GM23338 (cell line): Measurements from ENCODE around the gene NDUFB2. TPM values are rescaled to one million over a fixed set of nuclear protein-coding genes. Genes with fewer than 3 reads are reported as not detected.
"Not testable (repeated sequence)": the region's sequence is repeated elsewhere in the genome, so short reads cannot be mapped to it uniquely, and the experiment has no call there.

Experiments used
- ATAC-seq: fragments of 200-7000 bp; cut with Tn5 transposase; 3 replicates; pipeline ENCODE4 v1.9.1; 2020
- DNase-seq: peaks from one replicate; pipeline ENCODE4 v3.0.0-alpha.2; 2015; ENCODE audit warnings: low spot score
- H2AFZ ChIP-seq: fragments of 200-600 bp; sonication (generic); 2 replicates; pipeline ENCODE4 v1.8.0; 2016; ENCODE audit warnings: antibody characterized with exemption, mild to moderate bottlenecking, moderate library complexity
- H3F3A ChIP-seq: fragments of 200-600 bp; sonication (generic); replicated peaks from 2 replicates; pipeline ENCODE4 v1.8.0; 2017; ENCODE audit warnings: antibody characterized with exemption, mixed run types, low read depth
- H3K27ac ChIP-seq: fragments of 200-600 bp; sonication (generic); 2 replicates; pipeline ENCODE4 v1.6.1; 2016; ENCODE audit warnings: low read depth
- H3K27me3 ChIP-seq: fragments of 200-600 bp; sonication (generic); 2 replicates; pipeline ENCODE4 v1.8.0; 2016; ENCODE audit warnings: mild to moderate bottlenecking, mixed run types, moderate library complexity; ENCODE audit not compliant: insufficient read depth
- H3K36me3 ChIP-seq: fragments of 200-600 bp; sonication (generic); 2 replicates; pipeline ENCODE4 v1.8.0; 2016; ENCODE audit warnings: mild to moderate bottlenecking; ENCODE audit not compliant: insufficient read depth
- H3K4me1 ChIP-seq: fragments of 200-600 bp; sonication (generic); 2 replicates; pipeline ENCODE4 v1.8.0; 2016; ENCODE audit warnings: mild to moderate bottlenecking, moderate library complexity; ENCODE audit not compliant: insufficient read depth
- H3K4me2 ChIP-seq: fragments of 200-600 bp; sonication (generic); 2 replicates; pipeline ENCODE4 v1.7.1; 2017; ENCODE audit warnings: mixed run types
- H3K4me3 ChIP-seq: fragments of 200-600 bp; sonication (generic); 2 replicates; pipeline ENCODE4 v1.6.1; 2016; ENCODE audit warnings: mixed run types
- H3K79me2 ChIP-seq: fragments of 200-600 bp; sonication (generic); replicated peaks from 2 replicates; pipeline ENCODE4 v1.8.0; 2017; ENCODE audit warnings: mild to moderate bottlenecking; ENCODE audit not compliant: insufficient read depth
- H3K9me2 ChIP-seq: fragments of 200-600 bp; sonication (generic); 2 replicates; pipeline ENCODE4 v1.8.0; 2017; ENCODE audit not compliant: insufficient read depth
- H4K20me1 ChIP-seq: fragments of 200-600 bp; sonication (generic); replicated peaks from 2 replicates; pipeline ENCODE4 v1.8.0; 2017; ENCODE audit warnings: mild to moderate bottlenecking; ENCODE audit not compliant: insufficient read depth
- H3K27ac Mint-ChIP-seq: 2 replicates; pipeline ENCODE4 v1.8.0; 2020; ENCODE audit warnings: inconsistent platforms, mild to moderate bottlenecking, moderate library complexity, mixed read lengths
- H3K27me3 Mint-ChIP-seq: 3 replicates; pipeline ENCODE4 v1.8.0; 2022; ENCODE audit warnings: low read depth, mild to moderate bottlenecking, moderate library complexity, mixed read lengths, inconsistent platforms; ENCODE audit not compliant: insufficient read depth, poor library complexity
- H3K36me3 Mint-ChIP-seq: 3 replicates; pipeline ENCODE4 v1.8.0; 2021; ENCODE audit warnings: low read depth, mild to moderate bottlenecking, inconsistent platforms, moderate library complexity, mixed read lengths
- H3K4me1 Mint-ChIP-seq: 3 replicates; pipeline ENCODE4 v1.8.0; 2020; ENCODE audit warnings: mild to moderate bottlenecking, inconsistent platforms, mixed read lengths
- H3K4me3 Mint-ChIP-seq: 3 replicates; pipeline ENCODE4 v1.8.0; 2021; ENCODE audit warnings: moderate library complexity, mild to moderate bottlenecking, inconsistent platforms, mixed read lengths
- H3K9me3 Mint-ChIP-seq: 3 replicates; pipeline ENCODE4 v1.8.0; 2020; ENCODE audit warnings: moderate library complexity, mild to moderate bottlenecking, inconsistent platforms, mixed read lengths
- CREB1 ChIP-seq: fragments of 250-450 bp; sonication (Bioruptor Pico); IDR thresholded peaks from 2 replicates; pipeline ENCODE4 v1.5.0; 2020; ENCODE audit warnings: low read depth, mild to moderate bottlenecking, moderate library complexity
- CTCF ChIP-seq, 2 experiments: fragments of 200-600 bp in 1 of 2; sonication (generic) in 1 of 2; conservative IDR thresholded peaks; 2 replicates each; pipeline versions ENCODE4 v1.5.1 to v1.6.1; 2016 to 2017; ENCODE audit warnings: antibody characterized with exemption in 2 of 2, low read depth in 2 of 2, mild to moderate bottlenecking in 2 of 2, moderate library complexity in 1 of 2
- EZH2 ChIP-seq: fragments of 200-600 bp; sonication (generic); IDR thresholded peaks from one replicate; pipeline ENCODE4 v1.8.0; 2017; ENCODE audit warnings: antibody characterized with exemption, mild to moderate bottlenecking, low read depth; ENCODE audit not compliant: unreplicated experiment
- EZH2phosphoT487 ChIP-seq: fragments of 200-600 bp; sonication (generic); IDR thresholded peaks from one replicate; pipeline ENCODE4 v1.8.1; 2018; ENCODE audit warnings: antibody characterized with exemption; ENCODE audit not compliant: unreplicated experiment
- NANOG ChIP-seq: IDR thresholded peaks from 2 replicates; pipeline ENCODE4 v1.6.1; 2016; ENCODE audit warnings: antibody characterized with exemption, borderline replicate concordance
- POLR2AphosphoS5 ChIP-seq: IDR thresholded peaks from 2 replicates; pipeline ENCODE4 v1.6.1; 2016; ENCODE audit warnings: antibody characterized with exemption, low read depth
- ZNF114 ChIP-seq: fragments of 250-450 bp; sonication (Bioruptor Pico); IDR thresholded peaks from 2 replicates; pipeline ENCODE4 v1.5.0; 2020; ENCODE audit warnings: mild to moderate bottlenecking, moderate library complexity
- ZNF331 ChIP-seq: fragments of 250-450 bp; sonication (Bioruptor Pico); IDR thresholded peaks from 2 replicates; pipeline ENCODE4 v1.5.0; 2020; ENCODE audit warnings: low read depth, mild to moderate bottlenecking, moderate library complexity
- polyA plus RNA-seq: library from polyadenylated mRNA; unstranded; fragments of >200 nt; fragmentation: Nextera tagmentation; extraction: Ambion mirVana; gene quantifications from 2 replicates; pipeline ENCODE4 v1.2.1, GENCODE V29; 2016
- total RNA-seq: library from RNA; depleted of rRNA; stranded (reverse); fragments of >200 nt; shearing (Covaris generic); gene quantifications from 2 replicates; pipeline ENCODE4 v1.2.3, GENCODE V29; 2014
- TF ChIP-seq, protein P1 (sequence below): IDR thresholded peaks from 2 replicates; pipeline ENCODE4 v1.6.1; 2016; ENCODE audit warnings: antibody characterized with exemption

NDUFB2 gene
- total and polyA plus RNA-seq, 2 experiments from 2014 or later, result 306 to 382 TPM

- TF ChIP-seq, protein P1, sequence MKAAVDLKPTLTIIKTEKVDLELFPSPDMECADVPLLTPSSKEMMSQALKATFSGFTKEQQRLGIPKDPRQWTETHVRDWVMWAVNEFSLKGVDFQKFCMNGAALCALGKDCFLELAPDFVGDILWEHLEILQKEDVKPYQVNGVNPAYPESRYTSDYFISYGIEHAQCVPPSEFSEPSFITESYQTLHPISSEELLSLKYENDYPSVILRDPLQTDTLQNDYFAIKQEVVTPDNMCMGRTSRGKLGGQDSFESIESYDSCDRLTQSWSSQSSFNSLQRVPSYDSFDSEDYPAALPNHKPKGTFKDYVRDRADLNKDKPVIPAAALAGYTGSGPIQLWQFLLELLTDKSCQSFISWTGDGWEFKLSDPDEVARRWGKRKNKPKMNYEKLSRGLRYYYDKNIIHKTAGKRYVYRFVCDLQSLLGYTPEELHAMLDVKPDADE, result no peak
- TF ChIP-seq ZNF331 (no peak), NANOG (no peak), CREB1 (CRISPR knock-in tag) (no peak), POLR2AphosphoS5 (no peak), ZNF114 (CRISPR knock-in tag) (no peak), CTCF (conservative IDR thresholded peaks at IDR 0.05; ENCODE audit: low read depth in 2 of 2) (no peak), EZH2phosphoT487 (no peak), EZH2 (no peak)
Observed at GRCh38 chr7:140707132-140707531, 10.6 kb downstream of the NDUFB2 start (continued).

- H3K27me3 ChIP-seq, H3K4me2 ChIP-seq, H3K4me3 Mint-ChIP-seq, H3K4me1 Mint-ChIP-seq, H3F3A ChIP-seq, H3K27me3 Mint-ChIP-seq, H3K27ac ChIP-seq, H3K79me2 ChIP-seq, H2AFZ ChIP-seq, H3K4me1 ChIP-seq, ATAC-seq, H3K27ac Mint-ChIP-seq, DNase-seq, H3K9me2 ChIP-seq, H3K36me3 ChIP-seq, H4K20me1 ChIP-seq, H3K4me3 ChIP-seq: not testable (repeated sequence)
- peaks cover 17% of the 10 kb centered on the region for H3K9me3 Mint-ChIP-seq
- H3K36me3 Mint-ChIP-seq, result peaks cover 38% of the 10 kb centered on the region
Observed at GRCh38 chr7:140708764-140709163, 12.3 kb downstream of the NDUFB2 start.

DNA sequence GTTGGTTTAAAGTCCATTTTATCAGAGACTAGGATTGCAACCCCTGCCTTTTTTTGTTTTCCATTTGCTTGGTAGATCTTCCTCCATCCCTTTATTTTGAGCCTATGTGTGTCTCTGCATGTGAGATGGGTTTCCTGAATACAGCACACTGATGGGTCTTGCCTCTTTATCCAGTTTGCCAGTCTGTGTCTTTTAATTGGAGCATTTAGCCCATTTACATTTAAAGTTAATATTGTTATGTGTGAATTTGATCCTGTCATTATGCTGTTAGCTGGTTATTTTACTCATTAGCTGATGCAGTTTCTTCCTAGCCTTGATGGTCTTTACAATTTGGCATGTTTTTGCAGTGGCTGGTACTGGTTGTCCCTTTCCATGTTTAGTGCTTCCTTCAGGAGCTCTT is 15.9 kb downstream of the NDUFB2 start:
- not testable (repeated sequence) for H4K20me1 ChIP-seq, H3K4me3 Mint-ChIP-seq, H2AFZ ChIP-seq, H3K4me1 Mint-ChIP-seq, H3K36me3 ChIP-seq, ATAC-seq, H3K27ac Mint-ChIP-seq, H3K4me3 ChIP-seq, H3F3A ChIP-seq, H3K27me3 Mint-ChIP-seq, DNase-seq, H3K27ac ChIP-seq, H3K79me2 ChIP-seq, H3K4me2 ChIP-seq, H3K9me2 ChIP-seq, H3K27me3 ChIP-seq, H3K4me1 ChIP-seq
- Mint-ChIP-seq H3K36me3 (peaks cover 35% of the 10 kb centered on the region), H3K9me3 (peaks cover 29% of the 10 kb centered on the region)
